ENCODE measurements around the gene VSTM2L.

- TF ChIP-seq POLR2A (conservative IDR thresholded peaks at IDR 0.05) (no peak), ZNF274 (IDR thresholded peaks at IDR 0.05; ENCODE audit: borderline replicate concordance, low read depth, low read length) (no peak), TCF7L2 (IDR thresholded peaks at IDR 0.05; ENCODE audit: low read depth, low read length) (no peak), THAP12 (CRISPR knock-in tag; IDR thresholded peaks at IDR 0.05) (no peak)
Observed at GRCh38 chr20:37986044-37986858, 83.3 kb downstream of the VSTM2L start.

Measured in K562 (cell line).